Right hindlimb (tissue), 1 donor: ENCODE results near the gene HSPB2.

Experiments used
- DNase-seq: peaks from one replicate; pipeline ENCODE4 v3.0.0-alpha.2; 2018

Gene HSPB2

DNA sequence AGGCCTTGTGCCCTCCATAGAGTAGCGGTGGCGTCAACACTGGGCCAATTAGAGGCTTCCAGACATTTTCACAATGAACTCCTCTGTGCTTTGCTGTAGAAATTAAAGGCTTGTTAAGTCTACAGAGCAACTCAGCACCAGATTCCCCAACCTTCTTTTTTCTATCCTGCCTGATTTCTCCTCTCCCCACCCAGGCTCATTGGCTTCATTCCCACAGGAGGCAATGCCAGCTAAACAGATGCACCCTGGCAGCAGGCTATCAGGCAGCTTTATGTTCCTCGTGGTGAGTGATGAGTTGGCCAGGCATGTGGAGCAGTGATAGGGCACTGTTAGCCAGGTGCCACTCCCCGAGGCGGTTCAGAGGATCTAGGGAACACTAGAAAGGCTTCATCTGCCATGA is 29.4 kb downstream of the HSPB2 start:
- peak; percentile 69 for DNase-seq

DNA sequence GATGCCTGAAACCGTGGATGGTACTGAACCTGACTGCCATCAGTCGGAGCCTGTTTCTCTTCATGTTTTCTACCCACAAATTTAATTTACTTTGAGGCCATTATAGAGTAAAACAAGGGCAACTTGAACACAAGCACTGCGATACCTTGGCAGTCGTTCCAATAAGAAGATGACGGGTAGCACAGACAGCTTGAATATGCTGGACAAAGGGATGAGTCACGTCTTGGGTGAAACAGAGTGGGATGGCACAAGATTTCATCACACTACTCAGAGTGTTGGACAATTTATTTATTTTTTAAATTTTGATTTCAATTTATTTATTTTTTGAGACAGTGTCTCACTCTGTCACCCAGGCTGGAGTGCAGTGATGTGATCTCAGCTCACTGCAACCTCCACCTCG is 30.3 kb downstream of the HSPB2 start:
- DNase-seq: no peak

DNA sequence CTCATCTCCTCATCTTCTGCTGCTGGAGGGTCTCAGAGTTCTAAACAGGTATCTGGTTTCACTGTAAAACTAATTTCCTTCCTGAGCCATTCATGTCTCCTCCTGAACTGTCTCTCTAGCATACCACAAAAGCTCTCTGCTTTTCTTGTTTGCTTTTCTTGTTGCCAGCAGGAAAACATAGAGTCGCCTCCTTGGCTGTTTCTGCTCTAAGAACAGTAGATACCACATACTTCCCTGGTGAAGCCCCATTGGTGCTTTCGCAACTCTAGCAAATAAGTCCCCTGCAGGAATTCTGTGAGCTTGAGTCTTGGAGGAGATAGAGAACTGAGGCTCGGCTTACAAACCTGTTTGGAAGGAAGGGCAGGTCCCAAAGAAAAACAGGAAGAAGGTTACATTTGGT is 31.6 kb downstream of the HSPB2 start:
- DNase-seq: no peak

DNA sequence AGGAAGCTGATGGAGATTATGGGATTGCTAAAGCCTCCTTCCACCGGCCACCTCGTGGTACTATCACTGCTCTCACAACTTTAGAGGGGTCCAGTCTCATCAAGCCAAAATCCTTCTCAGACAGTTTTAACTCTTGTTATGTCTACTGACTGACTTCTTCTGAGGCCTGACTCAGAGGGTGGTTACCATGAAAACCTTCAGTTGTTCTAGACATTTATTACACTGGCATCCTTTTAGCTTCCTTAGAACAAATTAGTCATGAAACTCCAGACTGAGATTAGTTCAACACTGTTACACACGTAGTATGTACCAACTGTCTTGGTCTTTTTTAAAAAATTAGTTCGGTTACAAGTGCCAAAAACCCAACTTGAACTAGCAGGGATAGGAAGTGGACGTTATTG is 32.1 kb downstream of the HSPB2 start:
- no peak for DNase-seq

DNA sequence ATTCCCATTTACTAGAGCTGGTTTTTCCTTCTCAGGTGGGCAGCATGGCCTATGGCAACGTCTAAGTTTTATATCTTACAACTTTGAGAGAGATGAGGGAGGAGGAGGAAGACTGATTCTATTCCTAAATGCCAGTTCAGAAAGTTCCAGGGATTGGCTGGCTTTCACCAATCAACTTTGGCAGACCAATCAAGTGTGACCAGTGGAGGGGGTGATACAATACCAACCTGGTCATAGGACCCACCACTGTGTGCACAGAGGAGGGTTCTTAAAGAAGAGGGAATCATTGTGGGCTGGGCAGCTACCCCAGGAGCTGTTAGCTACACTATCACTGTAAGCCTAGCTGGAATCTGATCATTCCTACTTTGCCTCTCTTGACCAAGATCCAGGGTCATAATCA is 32.7 kb downstream of the HSPB2 start:
- no peak for DNase-seq

DNA sequence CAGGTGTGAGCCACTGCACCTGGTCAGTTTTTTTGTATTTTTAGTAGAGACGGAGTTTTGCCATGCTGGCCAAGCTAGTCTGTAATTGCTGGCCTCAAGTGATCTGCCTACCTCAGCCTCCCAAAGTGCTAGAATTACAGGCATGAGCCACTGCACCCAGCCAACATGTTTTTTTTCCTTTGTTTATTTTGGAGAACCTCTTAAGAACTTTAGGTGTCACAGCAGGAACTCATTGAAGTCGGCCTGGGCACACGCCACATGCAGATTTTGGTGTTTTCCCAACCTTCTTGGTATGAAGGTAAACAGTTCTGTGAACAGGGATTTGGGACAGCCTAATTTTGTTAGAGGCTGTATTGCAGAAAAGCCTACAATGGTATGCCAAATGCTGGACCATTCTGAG is 34.0 kb downstream of the HSPB2 start:
- DNase-seq: no peak

DNA sequence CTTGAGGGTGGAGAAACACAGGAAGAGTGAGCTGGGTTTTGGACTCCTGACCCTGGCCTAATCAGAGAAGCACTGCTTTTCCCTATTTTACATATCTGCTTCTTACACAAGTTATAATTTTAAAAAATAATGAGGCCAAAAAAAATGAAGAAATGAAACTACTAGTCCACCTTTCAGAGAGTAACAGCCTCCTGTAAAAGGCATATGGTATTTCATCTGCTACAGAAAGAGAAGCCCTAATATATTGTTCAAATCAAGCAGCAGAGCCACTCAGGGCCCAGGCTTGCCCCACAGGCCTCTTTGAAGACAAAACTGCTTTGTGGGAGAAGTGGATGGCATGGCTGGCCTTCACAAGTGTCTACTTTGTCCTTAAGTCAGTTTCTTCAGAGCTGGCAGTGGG is 34.6 kb downstream of the HSPB2 start:
- DNase-seq: no peak

DNA sequence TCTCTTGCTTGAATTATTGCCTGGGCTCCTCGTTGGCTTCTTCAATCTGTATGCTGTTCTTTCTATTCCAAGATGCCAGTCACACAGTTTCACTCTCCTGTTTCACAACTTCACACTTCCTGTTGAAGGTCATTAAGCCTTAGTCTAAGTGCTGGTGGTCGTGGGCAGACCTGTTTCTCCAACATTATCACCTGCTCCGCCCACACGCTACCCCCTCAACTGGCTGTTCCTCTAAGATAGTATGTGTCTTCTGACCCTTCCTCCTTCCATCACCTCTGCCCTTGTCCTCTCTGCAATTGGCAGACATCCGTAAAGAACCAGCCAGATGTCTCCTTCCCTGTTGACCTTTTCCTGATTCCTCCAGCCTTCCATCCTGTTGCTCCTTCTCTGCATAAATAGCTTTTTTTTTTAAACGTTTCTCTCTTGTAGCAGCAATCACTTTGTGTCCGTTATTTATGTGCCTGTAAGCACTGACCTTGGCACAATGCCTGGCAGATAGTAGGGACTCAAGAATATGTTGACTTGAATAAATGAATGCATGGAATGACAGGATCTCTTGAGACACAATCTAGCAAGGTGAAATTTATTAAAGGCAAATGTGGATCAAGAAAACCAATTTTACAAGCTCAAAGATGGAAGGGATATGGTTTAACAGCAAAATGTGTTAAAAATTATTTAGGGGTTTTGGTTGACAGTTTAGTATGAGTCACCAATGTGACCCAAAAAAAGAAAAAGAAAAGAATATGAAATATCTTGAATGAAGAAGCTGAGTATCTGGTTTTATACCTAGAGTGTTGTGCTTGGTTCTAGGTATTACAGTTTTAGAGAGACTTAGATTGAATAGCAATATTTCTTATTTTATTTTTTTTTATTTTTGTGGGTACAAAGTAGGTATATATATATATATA is 37.2 kb downstream of the HSPB2 start:
- DNase-seq: no peak

DNA sequence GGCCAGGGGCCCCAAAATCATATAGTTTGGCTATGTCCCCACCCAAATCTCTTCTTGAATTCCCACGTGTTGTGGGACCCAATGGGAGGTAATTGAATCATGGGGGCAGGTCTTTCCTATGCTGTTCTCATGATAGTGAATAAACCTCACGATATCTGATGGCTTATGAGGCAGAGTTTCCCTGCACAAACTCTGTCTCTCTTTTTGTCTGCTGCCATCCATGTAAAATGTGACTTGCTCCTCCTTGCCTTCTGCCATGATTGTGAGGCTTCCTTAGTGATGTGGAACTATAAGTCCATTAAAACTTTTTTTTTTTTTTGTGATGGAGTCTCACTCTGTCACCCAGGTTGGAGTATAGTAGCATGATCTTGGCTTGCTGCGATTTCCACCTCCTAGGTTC is 39.0 kb downstream of the HSPB2 start:
- DNase-seq: no peak

DNA sequence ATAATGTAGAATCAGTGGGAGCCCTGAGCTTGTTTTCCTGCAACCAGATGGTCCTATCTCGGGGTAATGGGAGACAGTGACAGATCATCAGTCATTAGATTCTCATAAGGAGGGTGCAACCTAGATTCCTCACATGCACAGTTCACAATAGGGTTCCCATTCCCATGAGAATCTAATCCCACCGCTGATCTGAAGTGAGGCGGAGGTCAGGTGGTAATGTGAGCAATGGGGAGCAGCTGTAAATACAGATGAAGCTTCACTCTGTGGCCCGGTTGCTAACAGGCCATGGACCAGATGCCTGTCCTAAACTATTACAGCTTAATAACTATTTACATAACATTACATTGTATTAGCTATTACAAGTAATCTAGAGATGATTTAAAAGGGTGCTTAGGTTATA is 41.6 kb downstream of the HSPB2 start:
- no peak for DNase-seq

DNA sequence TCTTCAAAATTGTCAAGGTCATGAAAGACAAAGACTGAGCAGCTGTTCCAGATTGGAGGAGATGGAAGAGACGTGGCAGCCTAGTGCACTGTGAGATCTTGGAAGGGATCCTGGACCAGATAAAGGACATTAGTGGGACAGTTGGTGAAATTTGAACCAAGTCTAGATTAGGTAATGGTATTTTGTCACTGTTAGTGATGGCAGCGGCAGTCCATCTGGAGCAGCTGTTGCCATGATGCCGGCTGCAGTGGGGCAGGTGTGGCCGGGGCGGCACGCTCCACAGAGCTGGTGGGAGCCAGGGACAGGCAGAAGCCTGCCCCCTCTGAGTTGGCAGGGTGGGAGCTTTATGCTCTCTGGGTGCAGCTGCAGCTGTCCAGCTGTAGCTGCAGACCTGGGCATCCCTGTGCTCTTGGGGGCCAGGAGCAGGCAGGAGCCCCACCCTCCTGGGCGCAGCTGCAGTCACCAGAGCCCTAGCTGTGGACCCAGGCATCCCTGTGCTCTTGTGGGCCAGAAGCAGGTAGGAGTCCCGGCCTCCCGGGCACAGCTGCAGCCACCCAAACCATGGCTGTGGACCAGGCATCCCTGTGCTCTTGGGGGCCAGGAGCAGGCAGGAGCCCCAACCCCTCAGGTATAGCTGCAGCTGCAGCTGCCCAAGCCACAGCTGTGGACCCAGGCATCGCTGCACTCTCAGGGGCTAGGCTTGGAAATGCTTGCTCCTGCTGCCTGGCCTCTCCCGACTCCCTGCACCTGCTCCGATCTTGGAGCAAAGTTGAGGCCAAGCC is 45.3 kb downstream of the HSPB2 start:
- peak; percentile 87 for DNase-seq

DNA sequence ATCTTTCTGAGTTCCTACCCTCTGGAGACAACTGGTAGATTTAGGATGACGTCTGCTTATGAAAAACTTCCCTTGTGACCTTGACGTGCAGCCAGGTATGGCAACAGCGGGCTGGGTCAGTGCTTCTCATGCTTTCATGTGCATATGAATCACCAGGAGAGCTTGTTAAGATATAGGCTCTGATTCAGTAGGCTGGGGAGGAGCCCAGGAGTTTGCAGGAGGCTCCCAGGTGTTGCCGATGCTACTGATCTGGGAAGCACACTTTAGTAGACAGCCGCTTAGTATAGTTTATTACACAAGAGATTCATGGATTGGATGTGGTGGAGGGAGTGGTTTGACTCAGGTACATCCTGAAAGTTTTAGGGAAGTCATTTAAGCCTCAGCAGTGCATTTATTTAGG is 48.4 kb downstream of the HSPB2 start:
- no peak for DNase-seq

DNA sequence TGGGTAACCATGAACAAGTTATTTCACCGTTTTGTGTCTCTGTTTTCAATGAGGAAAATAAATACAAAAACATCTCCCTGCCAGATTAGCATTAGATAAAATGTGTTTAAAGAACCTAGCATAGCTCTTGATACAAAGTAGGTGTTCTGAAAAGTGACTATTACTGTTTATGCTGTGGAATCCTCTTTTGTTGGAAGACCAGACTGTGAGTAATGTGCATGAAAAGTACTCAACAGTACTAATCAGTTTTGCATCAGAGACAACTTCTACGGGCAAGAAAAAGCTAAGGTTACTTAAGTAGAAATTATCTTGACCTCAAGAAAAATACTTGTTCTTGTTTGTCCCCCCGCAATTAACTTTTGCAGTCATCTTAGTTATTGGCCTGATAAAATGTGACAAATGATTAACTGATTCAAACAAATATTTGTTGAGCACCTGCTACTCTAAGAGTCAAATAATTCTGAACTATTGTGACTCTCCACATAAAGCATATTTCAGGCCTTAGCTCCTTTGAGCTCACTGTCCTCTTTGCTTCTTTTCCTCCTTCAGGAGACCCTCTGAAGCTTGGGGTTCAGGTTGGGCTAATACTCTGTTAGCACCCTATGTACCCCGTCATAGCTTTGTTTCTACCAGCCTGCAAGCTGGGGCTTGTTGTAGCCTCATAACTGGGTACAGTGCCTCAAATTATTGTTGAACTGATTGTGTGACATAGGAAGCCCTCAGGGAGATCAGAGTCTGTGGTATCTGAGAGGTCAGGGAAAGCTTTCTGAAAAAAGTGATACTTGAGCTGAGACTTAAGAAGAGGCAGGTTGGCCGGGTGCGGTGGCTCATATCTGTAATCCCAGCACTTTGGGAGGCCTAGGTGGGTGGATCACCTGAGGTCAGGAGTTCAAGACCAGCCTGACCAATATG is 49.1 kb downstream of the HSPB2 start:
- DNase-seq: no peak
